NCI-H226 (cell line): Measurements from ENCODE around the gene NFX1.
"Not testable (repeated sequence)": the region's sequence is repeated elsewhere in the genome, so short reads cannot be mapped to it uniquely, and the experiment has no call there.

Source experiments
- DNase-seq: peaks from one replicate; pipeline ENCODE4 v3.0.0-alpha.2; 2015

NFX1 gene

DNA sequence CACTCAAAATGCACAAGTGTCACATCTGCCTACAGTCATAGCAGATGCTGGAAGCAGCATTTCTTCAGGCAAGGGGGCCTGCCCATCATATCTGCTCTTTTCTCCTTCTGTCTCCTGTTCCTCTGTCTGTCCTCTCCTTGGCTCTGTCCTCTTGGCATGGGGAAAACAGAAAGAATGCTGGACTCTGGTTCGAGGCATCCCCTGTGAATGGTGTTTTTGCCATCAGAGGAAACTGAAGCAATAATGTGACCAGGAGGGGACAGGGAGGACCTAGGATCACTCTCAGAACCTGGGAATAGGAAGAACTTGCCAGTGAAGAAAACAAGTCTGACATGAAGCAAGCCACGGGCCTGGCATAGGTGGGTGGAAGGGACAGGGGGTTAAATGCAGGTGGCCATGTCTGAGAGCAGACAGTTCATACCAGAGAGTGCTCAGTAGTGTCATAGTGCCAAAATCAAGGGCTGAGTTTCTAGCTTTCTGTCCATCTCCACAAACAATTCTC lies 76.7 kb downstream of the NFX1 start:
- DNase-seq, result no peak

DNA sequence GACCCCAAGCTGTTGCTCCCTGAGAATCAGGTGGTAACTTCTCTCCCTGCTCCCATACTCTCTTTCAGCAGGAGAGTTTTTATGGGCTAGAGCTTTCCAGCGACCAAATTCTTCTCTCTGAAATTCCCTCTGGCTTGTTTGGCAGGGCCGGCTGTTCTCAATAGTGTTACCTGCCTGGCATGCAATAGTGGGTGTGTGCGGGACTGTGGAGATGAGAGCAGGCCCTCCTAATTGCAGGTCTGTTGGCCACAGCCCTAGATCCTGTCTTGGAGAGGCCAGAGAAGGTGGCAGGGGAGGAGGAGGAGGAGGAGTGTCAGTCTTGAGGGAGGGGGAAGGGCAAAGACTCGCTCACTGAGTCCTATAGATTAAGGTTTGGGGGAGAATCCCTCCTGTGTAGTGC lies 82.6 kb downstream of the NFX1 start:
- no peak for DNase-seq

DNA sequence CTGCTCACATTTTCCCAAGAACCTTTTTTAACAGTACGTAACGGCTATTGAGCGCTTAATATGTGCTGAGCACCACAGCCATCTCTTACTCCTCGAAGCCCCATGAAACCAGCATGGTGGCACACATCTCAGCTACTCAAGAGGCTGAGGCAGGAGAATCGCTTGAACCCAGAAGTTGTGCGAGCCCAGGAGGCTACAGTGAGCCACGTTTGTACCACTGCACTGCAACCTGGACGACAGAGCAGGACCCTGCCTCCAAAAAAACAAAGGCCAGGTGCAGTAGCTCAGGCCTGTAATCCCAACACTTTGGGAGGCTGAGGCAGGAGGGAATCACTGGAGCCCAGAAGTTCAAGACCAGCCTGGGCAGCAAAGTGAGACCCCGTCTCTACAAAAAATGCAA lies 83.9 kb downstream of the NFX1 start:
- DNase-seq, result no peak

DNA sequence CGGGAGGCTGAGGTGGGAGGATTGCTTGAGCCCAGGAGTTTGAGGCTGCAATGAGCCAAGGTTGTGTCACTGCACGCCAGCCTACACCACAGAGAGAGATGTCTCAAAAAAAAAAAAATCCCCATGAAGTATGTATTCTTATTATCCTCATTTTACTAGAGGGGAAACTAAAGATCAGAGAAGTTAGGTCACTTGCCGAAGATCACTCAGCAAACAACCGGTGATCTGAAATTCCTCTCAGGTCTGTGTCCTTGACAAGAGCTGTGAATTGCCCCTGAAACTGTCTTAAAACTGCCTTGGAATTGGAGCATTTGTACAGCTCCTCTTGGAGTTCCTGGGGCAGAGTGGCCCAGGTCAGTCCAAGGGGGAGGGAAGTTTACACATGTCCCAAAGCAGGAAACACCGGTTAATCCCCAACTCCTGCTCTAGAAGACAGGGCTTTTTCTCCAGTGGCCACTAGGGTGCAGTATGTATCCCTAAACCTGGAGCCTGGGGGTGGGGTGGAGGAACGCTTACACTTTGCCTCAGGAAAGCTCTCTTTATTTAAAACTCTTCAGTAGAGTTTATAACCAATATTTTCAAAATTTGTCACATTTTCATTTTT lies 84.4 kb downstream of the NFX1 start:
- peak; percentile 6 for DNase-seq

DNA sequence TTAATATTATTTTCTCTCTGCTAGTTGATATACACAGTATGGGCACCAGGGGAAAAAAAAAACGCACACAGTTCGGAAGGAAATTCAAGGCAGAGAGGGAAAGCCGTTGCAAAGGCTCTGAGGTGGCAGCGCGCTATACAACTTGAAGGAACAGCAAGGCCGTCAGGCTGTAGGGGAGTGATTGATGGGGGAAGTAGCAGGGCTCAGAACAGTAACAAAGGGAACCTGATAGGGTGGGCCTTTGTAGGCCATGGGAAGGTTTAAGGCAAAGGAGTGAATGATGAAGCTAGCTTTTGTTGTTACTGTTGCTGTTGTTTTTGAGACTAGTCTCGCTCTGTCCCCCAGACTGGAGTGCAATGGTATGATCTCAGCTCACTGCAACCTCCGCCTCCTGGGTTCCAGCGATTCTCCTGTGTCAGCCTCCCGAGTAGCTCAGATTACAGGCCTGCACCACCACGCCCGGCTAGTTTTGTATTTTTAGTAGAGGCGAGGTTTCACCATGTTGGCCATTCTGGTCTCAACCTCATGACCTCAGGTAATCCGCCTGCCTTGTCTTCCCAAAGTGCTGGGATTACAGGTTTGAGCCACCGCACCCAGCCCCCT lies 85.0 kb downstream of the NFX1 start:
- DNase-seq, result no peak

DNA sequence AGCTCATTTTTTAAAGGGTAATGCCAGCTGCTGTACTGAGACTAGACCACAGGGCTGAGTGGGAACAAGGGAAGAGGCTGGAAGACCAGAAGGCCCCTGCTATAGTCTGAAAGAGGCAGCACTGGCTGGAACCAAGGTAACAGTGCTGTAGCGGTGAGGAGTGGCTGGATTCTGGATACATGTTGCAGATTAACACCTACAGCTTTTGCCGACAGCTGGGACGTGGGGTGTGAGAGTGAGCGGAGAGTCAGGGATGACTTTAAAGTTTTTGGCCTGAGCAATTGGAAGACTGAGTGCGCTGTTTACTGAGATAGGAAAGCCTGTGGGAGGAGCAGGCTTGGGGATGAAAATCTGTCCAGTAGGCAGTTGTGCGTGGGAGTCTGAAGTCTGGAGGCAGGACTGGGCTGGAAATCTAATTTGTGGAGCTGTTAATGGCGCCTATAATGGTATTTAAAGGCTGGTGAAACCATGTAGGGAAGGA lies 85.6 kb downstream of the NFX1 start:
- peak; percentile 4 for DNase-seq

DNA sequence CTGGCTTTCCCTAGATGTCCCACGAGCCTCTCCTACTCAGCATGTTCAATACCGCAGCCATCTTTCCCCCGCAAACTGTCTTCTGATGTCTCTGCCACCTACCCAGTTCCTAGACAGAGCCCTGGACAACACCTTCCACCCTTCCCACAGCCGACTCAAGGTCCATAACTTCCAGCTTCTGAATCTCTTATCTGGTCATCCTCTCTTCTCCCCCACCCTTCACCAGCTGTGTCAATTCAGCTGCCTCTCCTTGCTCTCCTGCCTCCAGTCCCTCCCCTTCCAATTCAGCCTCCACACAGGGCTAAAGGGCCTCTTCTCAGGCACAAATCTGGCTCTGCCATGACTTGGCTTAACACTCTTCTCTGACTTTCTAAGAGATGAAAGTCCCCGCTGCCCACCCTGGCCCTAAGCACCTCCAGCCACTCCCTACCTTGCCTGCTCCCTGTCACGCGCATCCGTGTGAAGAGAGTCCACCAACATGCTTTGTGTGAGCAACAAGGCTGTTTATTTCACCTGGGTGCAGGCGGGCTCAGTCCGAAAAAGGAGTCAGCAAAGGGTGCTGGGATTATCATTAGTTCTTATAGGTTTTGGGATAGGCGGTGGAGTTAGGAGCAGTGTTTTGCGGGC lies 86.9 kb downstream of the NFX1 start:
- no peak for DNase-seq

DNA sequence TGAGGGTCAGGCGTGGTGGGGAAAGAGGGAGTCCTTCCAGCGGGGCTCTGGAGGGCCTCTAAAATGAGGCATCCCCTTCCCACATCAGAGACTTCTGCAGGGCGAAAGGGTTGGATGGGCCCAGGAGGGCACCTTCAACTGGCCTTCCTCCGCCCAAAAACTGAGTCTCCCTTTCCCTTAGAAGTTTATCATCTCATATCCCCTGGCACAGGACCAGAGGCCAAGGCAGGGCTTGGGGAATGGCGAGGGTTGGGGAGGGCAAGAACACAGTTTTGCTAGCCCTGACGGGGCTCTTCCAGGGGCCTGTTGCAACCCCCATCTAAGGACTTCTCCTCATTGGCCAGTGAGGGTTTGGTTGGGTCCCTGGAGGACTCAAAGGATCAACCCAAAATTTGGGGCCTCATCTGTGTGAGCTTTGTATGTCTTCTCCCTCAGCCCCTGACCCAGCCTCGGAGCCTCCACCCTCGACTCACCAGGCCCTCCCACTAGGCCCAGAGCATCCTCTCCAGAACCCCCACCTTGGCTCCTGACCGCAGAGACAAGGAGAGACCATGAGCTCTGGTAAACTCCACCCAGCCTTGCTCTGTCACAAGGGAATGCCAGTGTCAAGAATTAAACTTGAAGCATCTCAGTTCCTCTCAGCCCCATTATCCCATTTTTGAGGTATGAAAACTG lies 87.9 kb downstream of the NFX1 start:
- DNase-seq, result no peak

DNA sequence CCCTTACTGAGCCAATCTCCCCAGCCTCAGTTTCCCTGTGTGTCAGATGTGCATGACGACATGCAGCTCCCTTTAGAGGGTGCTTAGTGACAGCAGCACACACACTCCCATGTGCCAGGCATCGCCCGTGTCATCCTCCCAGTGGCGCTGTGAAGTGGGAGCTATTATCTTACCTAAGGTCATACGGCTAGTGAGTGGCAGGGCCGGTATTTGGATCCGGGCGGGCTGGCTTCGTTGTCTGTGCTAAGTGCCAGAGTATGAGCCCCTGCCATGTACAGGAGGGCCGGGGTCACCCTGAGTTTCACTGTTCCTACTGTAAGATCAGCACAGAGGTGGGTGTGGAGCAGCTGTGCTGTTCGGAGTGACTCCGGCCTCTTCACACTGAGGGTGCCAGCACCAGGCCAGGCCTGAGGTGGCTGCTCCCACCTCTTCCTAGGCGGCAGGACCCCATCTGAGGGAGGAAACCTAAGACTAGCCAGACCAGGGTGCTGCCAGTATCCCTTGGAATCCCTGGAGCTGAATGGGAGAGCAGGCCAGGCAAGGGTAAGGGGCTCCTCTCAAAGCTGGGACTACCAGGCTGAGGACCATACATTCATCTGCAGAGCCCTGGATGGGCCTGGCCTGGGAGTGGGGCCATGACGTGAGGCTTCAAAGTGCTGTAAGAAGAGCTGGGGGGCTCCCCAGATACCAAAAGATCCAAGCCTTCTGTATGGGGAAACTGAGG lies 89.5 kb downstream of the NFX1 start:
- no peak for DNase-seq

DNA sequence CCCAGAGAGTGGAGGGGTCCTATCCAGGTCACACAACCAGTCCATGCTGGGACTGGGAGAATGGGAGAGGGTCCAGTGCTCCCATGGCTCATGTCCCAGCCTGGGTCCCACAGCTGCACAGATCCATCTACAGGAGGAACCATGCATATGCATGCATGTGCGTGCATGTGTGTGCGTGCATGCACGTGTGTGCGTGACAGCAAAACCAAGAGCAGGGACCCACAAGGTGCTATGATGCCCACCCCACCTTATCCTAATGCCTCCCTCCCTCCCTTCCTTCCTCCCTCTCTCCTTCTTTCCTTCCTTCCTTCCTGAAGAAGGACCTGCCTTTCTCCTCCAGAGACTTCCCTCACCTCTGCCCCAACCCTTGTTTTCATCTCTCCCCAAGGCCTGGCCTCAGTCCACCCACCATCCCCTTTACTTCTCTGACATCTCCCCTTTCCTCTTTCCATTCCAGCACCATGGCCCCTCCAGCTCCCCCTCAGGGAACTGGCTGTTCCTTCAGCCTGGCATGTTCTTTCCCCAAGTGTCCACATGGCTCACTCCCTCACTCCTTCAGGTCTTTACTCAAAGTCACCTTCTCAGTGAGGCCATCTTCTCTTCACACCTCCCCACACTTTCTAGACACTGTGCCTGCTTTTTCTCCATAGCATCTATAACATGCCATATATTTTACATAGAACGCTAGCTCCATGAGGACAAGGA lies 90.2 kb downstream of the NFX1 start:
- no peak for DNase-seq

DNA sequence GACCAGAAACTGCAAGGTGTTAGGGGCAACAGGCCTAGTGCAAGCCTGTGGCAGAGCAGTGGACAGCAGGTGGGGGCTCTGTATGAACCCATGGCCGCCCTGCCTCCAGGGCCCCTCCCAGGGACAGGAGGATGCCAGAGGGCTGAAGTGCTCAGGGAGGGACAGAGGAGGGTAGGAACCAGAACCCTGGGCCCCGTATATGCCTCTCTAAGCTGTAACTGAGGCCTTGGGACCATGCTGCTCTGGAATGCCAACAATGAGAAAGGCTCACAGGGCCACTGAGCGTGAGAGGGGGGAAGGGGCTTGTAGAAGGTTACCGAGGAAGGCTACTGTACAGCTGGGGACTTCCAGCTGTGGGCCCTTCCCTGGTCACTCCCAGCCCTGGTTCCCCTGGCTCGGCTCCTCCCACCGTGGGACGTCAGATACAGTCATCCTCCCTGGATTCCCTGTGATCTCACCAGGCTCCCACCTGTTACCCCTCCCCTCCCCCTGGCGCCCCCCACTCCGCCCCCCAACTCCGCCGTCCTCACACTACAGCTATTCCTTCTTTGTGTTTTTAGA lies 91.0 kb downstream of the NFX1 start:
- no peak for DNase-seq

DNA sequence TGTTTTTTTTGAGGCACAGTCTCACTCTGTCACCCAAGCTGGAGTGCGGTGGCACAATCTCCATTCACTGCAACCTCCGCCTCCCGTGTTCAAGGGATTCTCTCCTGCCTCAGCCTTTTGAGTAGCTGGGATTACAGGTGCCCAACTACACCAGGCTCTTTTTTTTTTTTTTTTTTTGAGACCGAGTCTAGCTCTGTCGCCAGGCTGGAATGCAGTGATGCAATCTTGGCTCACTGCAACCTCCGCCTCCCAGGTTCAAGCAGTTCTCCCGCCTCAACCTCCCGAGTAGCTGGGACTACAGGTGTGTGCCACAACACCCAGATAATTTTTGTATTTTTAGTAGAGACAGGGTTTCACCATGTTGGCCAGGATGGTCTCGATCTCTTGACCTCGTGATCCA lies 92.1 kb downstream of the NFX1 start:
- DNase-seq, result not testable (repeated sequence)

DNA sequence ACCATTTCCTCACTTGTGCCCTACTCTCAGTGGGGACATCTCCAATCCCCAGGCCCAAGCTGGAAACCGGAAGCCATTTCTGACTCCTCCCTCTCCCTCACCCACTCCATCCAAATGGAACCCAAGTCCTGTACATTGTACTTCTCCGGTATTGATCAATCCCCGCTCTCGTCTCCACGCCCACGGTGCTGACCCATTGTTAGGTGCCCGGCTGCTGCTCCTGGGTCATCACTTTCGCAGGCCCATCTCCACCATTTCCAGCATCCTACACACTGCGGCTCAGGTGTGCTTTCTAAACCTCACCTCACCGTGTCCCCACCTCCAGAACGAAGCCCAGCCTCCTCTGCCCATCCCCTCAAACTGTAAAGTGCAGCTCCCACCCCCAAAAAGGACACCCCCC lies 93.1 kb downstream of the NFX1 start:
- not testable (repeated sequence) for DNase-seq

DNA sequence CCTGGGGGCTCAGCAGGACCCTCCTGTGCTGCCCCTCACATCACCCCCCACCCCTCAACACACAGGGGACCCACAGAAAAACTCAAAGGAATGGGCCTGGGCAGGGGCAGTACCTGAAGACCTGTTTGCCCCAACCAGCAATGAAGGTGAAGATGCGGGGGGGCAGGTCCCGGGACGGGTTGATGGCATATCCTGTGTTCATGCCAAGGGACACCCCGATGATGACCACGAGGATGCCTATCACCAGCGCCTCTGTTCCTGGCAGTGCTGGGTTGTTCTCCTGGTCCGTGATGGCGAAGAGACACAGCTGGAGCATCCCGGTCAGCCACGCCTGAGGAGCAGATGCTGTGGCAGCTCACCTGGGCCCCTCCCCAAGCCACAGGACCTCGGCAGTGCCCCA lies 95.2 kb downstream of the NFX1 start:
- not testable (repeated sequence) for DNase-seq

DNA sequence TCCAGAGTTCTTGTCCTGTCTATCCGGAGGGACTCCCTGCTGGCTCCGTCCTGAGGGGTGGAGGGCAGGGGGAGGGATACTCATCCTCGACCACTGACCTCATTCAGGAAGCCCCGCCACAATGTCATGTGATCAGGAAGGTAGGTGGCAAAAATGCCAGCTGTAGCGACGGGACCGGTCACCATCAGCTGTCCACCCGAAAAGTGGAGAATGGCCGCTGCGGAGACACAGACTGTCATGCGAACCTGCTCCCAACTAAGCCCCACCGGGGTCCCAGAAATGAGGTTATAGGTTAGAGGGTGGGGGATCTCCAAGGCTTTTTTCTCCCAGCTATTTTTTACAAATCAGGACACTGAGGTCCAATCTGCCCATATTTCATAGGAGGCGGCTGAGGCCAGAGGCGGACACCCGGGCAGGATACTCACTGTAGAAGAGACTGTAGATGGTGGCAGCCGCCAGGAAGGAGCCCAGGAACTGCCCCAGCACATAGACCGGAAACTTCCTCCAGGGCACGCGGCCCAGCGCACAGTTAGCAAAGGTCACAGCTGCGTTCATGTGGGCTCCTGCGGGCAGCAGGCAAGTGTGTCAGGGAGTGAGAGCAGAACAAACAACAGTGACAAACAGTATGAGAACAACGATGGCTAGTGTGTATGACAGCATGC lies 95.8 kb downstream of the NFX1 start:
- not testable (repeated sequence) for DNase-seq

DNA sequence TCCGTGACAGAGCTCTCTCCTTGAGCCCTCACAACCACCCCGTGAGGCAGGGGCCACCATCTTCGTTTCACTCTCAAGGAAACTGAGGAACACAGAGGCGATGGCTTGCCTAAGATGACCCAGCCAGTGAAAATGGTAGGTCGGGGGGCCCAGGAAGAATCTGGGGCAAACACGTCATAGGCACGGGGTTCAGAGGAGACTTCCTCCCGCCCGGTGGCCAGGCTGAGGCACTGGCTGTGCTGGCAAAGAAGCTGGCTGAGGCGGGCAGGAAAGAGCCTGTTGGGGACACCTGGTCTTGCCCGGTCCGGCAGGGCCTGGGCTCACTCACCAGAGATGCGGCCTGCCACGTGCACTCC lies 96.3 kb downstream of the NFX1 start:
- DNase-seq, result not testable (repeated sequence)

DNA sequence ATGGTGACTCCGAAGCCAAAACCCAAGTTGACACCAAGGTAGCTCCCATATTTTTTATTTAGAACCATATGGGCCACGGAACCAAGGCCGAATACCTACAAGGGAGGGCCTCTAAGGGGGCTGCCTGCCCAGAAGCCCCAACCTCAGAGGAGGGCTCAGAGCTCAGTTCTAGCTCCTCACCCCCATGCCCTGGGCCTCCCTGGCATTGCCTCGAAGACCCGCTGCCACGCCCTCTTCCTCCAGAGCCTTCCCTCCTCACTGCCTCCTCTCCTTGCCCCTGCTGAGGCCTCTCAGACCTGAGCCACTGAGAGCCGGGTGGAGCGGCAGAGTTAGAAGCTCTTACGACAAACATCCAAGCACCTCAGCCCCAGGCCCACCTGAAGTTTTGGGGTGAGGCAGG lies 96.7 kb downstream of the NFX1 start:
- not testable (repeated sequence) for DNase-seq

DNA sequence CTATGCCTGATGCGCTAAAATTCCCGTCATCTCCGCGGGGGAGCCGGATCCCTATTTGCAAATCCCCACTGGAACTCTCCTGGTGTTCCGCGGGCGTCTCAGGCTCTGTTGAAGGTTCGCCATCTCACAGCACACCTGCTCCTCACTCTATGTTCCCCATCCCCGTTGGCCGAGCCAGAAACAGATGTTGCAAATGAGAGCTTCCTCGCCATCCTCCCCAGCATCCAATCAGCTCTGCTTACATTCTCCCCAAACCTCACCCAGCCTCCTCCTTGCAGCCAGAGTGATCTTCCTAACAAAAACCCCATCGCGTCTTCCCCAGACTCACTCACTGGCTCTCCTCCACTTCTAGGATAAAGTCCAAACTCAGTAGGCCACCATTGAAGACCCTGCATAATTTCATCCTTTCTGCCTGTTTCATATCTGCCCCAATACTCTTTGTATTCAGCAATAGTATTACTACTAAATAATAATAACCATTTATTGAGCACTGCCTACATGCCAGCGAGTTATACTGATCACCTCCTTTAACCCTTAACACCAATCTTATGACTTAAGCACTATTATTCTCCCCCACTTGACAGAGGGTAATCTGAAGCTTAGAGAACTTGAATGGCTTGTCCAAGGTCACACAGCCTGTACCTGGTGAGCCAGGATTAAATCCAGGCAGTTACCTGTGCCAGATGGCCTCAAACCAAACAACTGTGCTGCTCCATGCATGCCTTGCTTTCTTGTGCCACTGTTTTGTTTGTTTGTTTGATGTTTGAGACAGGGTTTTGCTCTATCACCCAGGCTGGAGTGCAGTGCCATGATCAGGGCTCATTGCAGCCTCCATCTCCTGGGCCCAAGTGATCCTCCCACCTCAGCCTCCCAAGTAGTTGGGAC lies 98.0 kb downstream of the NFX1 start:
- no peak for DNase-seq

DNA sequence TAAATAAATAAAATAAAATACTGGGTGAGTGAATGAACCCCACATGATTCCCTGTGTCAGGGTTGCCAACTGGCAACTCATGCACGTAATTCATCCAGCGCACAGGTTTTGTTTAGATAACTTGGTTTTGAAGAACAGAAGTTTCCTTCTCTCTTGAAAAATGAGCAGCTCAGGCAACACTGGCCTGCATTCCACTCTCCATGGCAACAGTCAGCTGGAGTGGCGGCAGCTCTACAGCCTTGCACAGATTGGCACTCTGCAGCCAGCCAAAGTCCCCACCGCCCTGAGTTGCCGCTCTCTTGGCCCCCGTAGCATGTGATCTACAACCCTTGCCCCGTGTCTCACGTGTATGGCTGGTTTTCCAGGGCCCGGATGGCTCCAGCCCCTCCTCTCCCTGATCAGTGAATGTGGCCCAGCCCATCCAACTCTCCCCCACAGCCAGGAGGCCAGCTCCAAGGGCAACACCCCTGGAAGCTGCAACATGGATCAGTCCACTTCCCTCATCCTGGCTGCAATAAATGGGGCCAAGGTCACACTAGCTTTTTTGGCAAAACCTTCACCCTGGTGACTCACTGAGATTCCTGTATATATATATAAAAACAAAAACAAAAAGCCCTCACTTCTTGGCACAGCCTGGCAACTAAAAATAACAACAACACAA lies 100.9 kb downstream of the NFX1 start:
- DNase-seq, result peak; percentile 76

DNA sequence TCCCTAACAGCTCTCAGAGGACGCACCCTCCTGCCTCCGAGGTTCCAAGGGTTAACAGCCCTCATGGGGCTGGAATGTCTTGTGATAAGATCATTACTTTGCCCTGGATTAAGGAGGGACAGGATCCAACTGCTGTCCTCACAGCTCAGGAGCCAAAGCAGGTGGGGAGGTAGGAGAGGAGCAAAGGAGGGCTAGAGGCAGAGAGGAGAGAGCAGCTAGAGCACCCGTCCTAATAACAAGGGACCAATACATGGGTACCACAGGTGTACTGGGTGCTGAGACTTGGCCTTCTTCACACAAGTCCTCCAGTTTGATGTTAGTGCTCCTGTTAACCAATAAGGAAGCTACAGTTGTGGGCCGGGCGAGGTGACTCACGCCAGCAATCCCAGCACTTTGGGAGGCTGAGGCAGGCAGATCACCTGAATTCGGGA lies 102.3 kb downstream of the NFX1 start:
- DNase-seq, result not testable (repeated sequence)
